Liver (tissue), 9 donors: ENCODE measurements around the gene PSEN1. TPM values are rescaled to one million over a fixed set of nuclear protein-coding genes. Genes with fewer than 3 reads are reported as not detected.

Experiments
- DNase-seq: peaks from one replicate; pipeline ENCODE4 v3.0.0-alpha.2; 2017; ENCODE audit warnings: low spot score
- H3K27ac ChIP-seq, 2 donors: one replicate each; pipeline ENCODE4 v1.7.0; 2013; ENCODE audit warnings: inconsistent platforms in 2 of 2, low read length in 2 of 2, control low read depth in 1 of 2, low read depth in 1 of 2, mild to moderate bottlenecking in 1 of 2
- H3K27me3 ChIP-seq, 4 donors: one replicate each; pipeline versions ENCODE4 v1.6.1 to v1.7.0; 2013; ENCODE audit warnings: low read length in 3 of 4, inconsistent platforms in 1 of 4, mild to moderate bottlenecking in 1 of 4, moderate library complexity in 1 of 4; ENCODE audit not compliant: control insufficient read depth in 4 of 4, insufficient read depth in 4 of 4
- H3K36me3 ChIP-seq, 4 donors: one replicate each; pipeline versions ENCODE4 v1.6.1 to v1.7.0; 2013; ENCODE audit warnings: low read length in 3 of 4, mild to moderate bottlenecking in 3 of 4, low read depth in 1 of 4, moderate library complexity in 1 of 4; ENCODE audit not compliant: control insufficient read depth in 4 of 4, insufficient read depth in 3 of 4
- H3K4me1 ChIP-seq, 4 donors: one replicate each; pipeline versions ENCODE4 v1.6.1 to v1.7.0; 2013; ENCODE audit warnings: low read length in 3 of 4, mild to moderate bottlenecking in 3 of 4, moderate library complexity in 1 of 4; ENCODE audit not compliant: control insufficient read depth in 4 of 4, insufficient read depth in 4 of 4
- H3K4me3 ChIP-seq, 3 donors: one replicate each; pipeline versions ENCODE4 v1.6.1 to v1.7.0; 2013; ENCODE audit warnings: low read length in 3 of 3, control low read depth in 1 of 3, low read depth in 1 of 3, mild to moderate bottlenecking in 1 of 3
- H3K9ac ChIP-seq, 2 donors: one replicate each; pipeline ENCODE4 v1.7.0; 2013; ENCODE audit warnings: low read length in 2 of 2, mild to moderate bottlenecking in 2 of 2, moderate library complexity in 2 of 2, control low read depth in 1 of 2, low read depth in 1 of 2
- H3K9me3 ChIP-seq, 4 donors: one replicate each; pipeline versions ENCODE4 v1.6.1 to v1.7.0; 2013; ENCODE audit warnings: low read length in 3 of 4; ENCODE audit not compliant: control insufficient read depth in 4 of 4
- EGR1 ChIP-seq, 2 donors: IDR thresholded peaks; 2 replicates each; pipeline ENCODE4 v1.6.1; 2016 to 2018; ENCODE audit warnings: antibody characterized with exemption in 2 of 2, low read depth in 2 of 2
- GABPA ChIP-seq, 2 donors: IDR thresholded peaks in 1 of 2; conservative IDR thresholded peaks in 1 of 2; 2 replicates each; pipeline ENCODE4 v1.6.1; 2016; ENCODE audit warnings: antibody characterized with exemption in 2 of 2, mild to moderate bottlenecking in 1 of 2, moderate library complexity in 1 of 2
- HNF4G ChIP-seq: IDR thresholded peaks from 2 replicates; pipeline ENCODE4 v1.6.1; 2016; ENCODE audit warnings: antibody characterized with exemption
- NR2F2 ChIP-seq: IDR thresholded peaks from 2 replicates; pipeline ENCODE4 v1.6.1; 2016; ENCODE audit warnings: antibody characterized with exemption
- RAD21 ChIP-seq, 2 donors: IDR thresholded peaks; 2 replicates each; pipeline ENCODE4 v1.6.1; 2016; ENCODE audit warnings: antibody characterized with exemption in 2 of 2, mild to moderate bottlenecking in 2 of 2
- RXRA ChIP-seq, 2 donors: IDR thresholded peaks; 2 replicates each; pipeline ENCODE4 v1.6.1; 2017 to 2018; ENCODE audit warnings: antibody characterized with exemption in 2 of 2, mild to moderate bottlenecking in 1 of 2
- SP1 ChIP-seq: IDR thresholded peaks from 2 replicates; pipeline ENCODE4 v1.6.1; 2018; ENCODE audit warnings: antibody characterized with exemption, mild to moderate bottlenecking
- TAF1 ChIP-seq: conservative IDR thresholded peaks from 2 replicates; pipeline ENCODE4 v1.6.1; 2016; ENCODE audit warnings: antibody characterized with exemption, mild to moderate bottlenecking
- YY1 ChIP-seq: IDR thresholded peaks from 2 replicates; pipeline ENCODE4 v1.6.1; 2016; ENCODE audit warnings: antibody characterized with exemption, mild to moderate bottlenecking
- WGBS: extraction: QIAGEN DNeasy Blood & Tissue Kit; methylation state at CpG from one replicate; pipeline ENCODE4 v1.1.7; 2013; 5-methylcytosine and 5-hydroxymethylcytosine counted together
- polyA plus RNA-seq, 2 donors: library from polyadenylated mRNA; stranded (reverse) in 1 of 2; unstranded in 1 of 2; fragments of 200-250 nt in 1 of 2; fragments of >200 nt in 1 of 2; fragmentation: Nextera tagmentation in 1 of 2; extraction: Ambion mirVana in 1 of 2; gene quantifications; one replicate each; pipeline versions ENCODE4 v1.2.1 to v1.2.3, GENCODE V29; 2013 to 2015
- total RNA-seq, 2 donors: library from RNA; depleted of rRNA; stranded (reverse); fragments of >200 nt; gene quantifications; one replicate each; pipeline ENCODE4 v1.2.3, GENCODE V29; 2014
- TF ChIP-seq, protein P1 (sequence below): IDR thresholded peaks from 2 replicates; pipeline ENCODE4 v1.6.1; 2016; ENCODE audit warnings: antibody characterized with exemption
- TF ChIP-seq, protein P2 (sequence below): IDR thresholded peaks from 2 replicates; pipeline ENCODE4 v1.6.1; 2016; ENCODE audit warnings: antibody characterized with exemption, mild to moderate bottlenecking
- TF ChIP-seq, protein P3 (sequence below): fragments of 150-350 bp; IDR thresholded peaks from 2 replicates; pipeline ENCODE4 v1.5.1; 2017; ENCODE audit warnings: improper control_type of control experiment, low read depth, low read length; ENCODE audit not compliant: missing input control
- donor health status: healthy.
- donor health status: healthy.
- donor health status: healthy.
- donor health status: healthy.
- donor health status: healthy.

PSEN1 gene
- total and polyA plus RNA-seq, 4 donors = 10.4 to 36.2 (median 19.9) TPM

DNA sequence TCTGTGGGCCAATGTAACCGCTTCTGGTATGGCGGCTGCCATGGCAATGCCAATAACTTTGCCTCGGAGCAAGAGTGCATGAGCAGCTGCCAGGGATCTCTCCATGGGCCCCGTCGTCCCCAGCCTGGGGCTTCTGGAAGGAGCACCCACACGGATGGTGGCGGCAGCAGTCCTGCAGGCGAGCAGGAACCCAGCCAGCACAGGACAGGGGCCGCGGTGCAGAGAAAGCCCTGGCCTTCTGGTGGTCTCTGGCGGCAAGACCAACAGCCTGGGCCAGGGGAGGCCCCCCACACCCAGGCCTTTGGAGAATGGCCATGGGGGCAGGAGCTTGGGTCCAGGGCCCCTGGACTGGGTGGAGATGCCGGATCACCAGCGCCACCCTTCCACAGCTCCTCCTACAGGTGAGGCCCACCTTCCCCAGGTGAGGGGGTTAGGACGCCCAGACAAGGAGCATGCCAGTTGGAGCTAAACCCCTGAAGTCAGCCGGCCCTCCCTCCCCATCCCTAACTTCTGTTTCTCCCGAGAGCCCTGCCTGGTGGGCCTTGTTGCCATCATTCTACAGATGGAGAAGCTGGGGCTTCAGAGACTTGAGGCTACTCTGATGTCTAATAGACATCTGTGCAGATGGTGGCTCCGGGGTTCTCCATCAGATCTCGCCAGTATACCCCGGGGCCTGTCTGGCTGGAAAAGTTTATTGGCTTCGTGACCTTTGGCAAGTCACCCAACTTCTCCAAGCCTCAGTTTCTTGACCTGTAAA, 126.3 kb downstream of the PSEN1 start:
- WGBS = 93% methylated on average over 20 of the region's 20 CpGs
- DNase-seq = no peak
- H3K36me3 ChIP-seq = no peaks in the 10 kb centered on the region
- H3K27ac ChIP-seq = no peak overlapping the region
- H3K4me3 ChIP-seq = no peak overlapping the region
- no peak overlapping the region for H3K9ac ChIP-seq
- H3K4me1 ChIP-seq = no peaks in the 10 kb centered on the region
- TF ChIP-seq EGR1 (IDR thresholded peaks at IDR 0.05; ENCODE audit: low read depth in 2 of 2) (no peak), GABPA (IDR thresholded peaks at IDR 0.05 in 1 of 2, conservative IDR thresholded peaks at IDR 0.05 in 1 of 2) (no peak), TAF1 (no peak)
- no peaks in the 10 kb centered on the region for H3K27me3 ChIP-seq
- no peaks in the 10 kb centered on the region for H3K9me3 ChIP-seq

DNA sequence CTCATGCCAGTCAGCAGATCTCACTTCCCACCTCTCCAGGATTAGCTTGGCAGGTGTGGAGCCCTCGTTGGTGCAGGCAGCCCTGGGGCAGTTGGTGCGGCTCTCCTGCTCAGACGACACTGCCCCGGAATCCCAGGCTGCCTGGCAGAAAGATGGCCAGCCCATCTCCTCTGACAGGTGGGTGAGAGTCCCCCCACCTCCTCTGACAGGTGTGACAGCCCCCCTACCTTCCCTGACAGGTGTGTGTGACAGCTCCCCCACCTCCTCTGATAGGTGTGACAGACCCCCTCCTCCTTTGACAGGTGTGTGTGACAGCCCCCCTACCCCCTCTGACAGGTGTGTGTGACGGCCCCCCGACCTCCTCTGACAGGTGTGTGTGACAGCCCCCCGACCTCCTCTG, 127.3 kb downstream of the PSEN1 start:
- no peak overlapping the region for H3K9ac ChIP-seq
- H3K9me3 ChIP-seq = no peaks in the 10 kb centered on the region
- no peaks in the 10 kb centered on the region for H3K4me1 ChIP-seq
- H3K27ac ChIP-seq = no peak overlapping the region
- no peak overlapping the region for H3K4me3 ChIP-seq
- H3K27me3 ChIP-seq = no peaks in the 10 kb centered on the region
- H3K36me3 ChIP-seq = no peaks in the 10 kb centered on the region
- TF ChIP-seq YY1 = no peak
- WGBS = 87% methylated on average over 7 of the region's 7 CpGs
- DNase-seq = no peak

DNA sequence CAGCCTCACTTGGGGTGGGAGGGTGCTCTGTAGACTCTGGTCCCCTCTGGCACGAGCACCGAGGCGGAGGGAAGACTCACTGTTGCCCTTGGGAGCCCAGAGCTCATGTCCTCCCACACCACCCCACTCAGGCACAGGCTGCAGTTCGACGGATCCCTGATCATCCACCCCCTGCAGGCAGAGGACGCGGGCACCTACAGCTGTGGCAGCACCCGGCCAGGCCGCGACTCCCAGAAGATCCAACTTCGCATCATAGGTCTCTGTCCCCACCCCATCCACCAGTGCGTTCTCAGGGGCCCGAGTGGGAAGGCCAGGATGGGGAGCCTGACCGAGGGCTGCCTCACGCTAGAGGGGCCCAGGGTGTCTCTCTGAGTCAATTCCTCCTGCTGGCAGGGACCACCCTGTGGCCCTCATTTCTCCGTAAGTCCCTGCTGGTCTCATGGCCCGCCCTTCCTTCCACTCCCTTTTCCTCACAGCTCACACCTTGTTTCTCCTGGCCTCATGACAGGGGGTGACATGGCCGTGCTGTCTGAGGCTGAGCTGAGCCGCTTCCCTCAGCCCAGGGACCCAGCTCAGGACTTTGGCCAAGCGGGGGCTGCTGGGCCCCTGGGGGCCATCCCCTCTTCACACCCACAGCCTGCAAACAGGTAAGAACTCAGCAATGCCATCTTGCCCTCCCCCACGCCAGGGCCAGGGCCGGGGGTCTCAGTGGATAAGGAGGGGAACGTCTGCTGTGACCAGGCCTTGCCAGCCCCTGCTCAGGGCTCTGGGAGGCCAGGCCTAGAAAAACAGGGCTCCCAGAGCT, 128.0 kb downstream of the PSEN1 start:
- no peak overlapping the region for H3K9ac ChIP-seq
- H3K9me3 ChIP-seq = no peaks in the 10 kb centered on the region
- WGBS = 89% methylated on average over 23 of the region's 23 CpGs
- TF ChIP-seq SP1 = no peak
- TF ChIP-seq GABPA (IDR thresholded peaks at IDR 0.05 in 1 of 2, conservative IDR thresholded peaks at IDR 0.05 in 1 of 2) = no peak
- TF ChIP-seq YY1 = no peak
- TF ChIP-seq, protein P1, sequence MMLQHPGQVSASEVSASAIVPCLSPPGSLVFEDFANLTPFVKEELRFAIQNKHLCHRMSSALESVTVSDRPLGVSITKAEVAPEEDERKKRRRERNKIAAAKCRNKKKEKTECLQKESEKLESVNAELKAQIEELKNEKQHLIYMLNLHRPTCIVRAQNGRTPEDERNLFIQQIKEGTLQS = no peak
- no peak for TF ChIP-seq HNF4G
- TF ChIP-seq RAD21 (IDR thresholded peaks at IDR 0.05) = no peak
- no peaks in the 10 kb centered on the region for H3K36me3 ChIP-seq
- no peaks in the 10 kb centered on the region for H3K4me1 ChIP-seq
- no peaks in the 10 kb centered on the region for H3K27me3 ChIP-seq
- DNase-seq = no peak
- H3K4me3 ChIP-seq = no peak overlapping the region
- H3K27ac ChIP-seq = no peak overlapping the region

DNA sequence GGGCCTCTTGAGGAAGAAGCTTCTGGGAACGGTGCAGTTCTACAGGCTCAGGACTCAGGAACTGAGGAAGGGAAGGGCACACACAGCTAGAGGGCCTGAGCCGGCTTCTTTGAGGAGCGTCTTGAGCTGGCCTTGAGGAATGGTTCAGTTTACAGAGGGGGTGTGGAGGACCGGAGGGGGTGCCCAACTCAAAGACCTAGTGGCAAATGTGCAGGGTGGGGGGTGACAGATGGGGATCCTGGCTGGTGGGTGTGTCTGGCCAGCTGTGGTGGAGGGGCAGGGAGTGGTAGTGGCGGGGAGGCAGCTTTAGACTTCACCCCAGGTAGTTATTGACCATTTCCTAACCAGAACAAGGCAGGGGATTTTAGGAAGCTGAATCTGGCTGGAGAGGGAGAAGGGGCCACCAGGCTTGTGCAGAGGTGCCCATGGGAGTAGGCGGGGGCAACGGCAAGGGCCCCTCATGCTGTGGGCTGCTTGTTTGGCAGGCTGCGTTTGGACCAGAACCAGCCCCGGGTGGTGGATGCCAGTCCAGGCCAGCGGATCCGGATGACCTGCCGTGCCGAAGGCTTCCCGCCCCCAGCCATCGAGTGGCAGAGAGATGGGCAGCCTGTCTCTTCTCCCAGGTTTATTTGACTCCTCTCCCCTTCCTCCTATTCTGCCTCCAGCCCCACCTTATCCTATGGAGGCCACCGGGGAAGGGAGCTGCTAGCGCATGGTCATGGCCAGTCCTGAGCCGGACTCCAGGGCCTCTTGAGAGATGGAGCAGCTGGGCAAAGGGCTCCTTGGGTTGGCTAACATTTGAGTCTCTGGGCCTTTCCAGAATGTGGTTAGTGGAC, 128.8 kb downstream of the PSEN1 start:
- 86% methylated on average over 18 of the region's 18 CpGs for WGBS
- Histone ChIP-seq H3K27ac (no peak overlapping the region), H3K27me3 (no peaks in the 10 kb centered on the region), H3K36me3 (no peaks in the 10 kb centered on the region), H3K9ac (no peak overlapping the region), H3K4me3 (no peak overlapping the region), H3K4me1 (peaks cover 0 to 7% (median 3%) of the 10 kb centered on the region in 4 donors), H3K9me3 (no peaks in the 10 kb centered on the region)
- no peak for DNase-seq
- TF ChIP-seq RAD21 (IDR thresholded peaks at IDR 0.05) (no peak), RXRA (IDR thresholded peaks at IDR 0.05) (no peak), YY1 (no peak), NR2F2 (no peak), GABPA (IDR thresholded peaks at IDR 0.05 in 1 of 2, conservative IDR thresholded peaks at IDR 0.05 in 1 of 2) (no peak), SP1 (no peak)
- TF ChIP-seq, protein P2, sequence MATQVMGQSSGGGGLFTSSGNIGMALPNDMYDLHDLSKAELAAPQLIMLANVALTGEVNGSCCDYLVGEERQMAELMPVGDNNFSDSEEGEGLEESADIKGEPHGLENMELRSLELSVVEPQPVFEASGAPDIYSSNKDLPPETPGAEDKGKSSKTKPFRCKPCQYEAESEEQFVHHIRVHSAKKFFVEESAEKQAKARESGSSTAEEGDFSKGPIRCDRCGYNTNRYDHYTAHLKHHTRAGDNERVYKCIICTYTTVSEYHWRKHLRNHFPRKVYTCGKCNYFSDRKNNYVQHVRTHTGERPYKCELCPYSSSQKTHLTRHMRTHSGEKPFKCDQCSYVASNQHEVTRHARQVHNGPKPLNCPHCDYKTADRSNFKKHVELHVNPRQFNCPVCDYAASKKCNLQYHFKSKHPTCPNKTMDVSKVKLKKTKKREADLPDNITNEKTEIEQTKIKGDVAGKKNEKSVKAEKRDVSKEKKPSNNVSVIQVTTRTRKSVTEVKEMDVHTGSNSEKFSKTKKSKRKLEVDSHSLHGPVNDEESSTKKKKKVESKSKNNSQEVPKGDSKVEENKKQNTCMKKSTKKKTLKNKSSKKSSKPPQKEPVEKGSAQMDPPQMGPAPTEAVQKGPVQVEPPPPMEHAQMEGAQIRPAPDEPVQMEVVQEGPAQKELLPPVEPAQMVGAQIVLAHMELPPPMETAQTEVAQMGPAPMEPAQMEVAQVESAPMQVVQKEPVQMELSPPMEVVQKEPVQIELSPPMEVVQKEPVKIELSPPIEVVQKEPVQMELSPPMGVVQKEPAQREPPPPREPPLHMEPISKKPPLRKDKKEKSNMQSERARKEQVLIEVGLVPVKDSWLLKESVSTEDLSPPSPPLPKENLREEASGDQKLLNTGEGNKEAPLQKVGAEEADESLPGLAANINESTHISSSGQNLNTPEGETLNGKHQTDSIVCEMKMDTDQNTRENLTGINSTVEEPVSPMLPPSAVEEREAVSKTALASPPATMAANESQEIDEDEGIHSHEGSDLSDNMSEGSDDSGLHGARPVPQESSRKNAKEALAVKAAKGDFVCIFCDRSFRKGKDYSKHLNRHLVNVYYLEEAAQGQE = no peak
- TF ChIP-seq, protein P3, sequence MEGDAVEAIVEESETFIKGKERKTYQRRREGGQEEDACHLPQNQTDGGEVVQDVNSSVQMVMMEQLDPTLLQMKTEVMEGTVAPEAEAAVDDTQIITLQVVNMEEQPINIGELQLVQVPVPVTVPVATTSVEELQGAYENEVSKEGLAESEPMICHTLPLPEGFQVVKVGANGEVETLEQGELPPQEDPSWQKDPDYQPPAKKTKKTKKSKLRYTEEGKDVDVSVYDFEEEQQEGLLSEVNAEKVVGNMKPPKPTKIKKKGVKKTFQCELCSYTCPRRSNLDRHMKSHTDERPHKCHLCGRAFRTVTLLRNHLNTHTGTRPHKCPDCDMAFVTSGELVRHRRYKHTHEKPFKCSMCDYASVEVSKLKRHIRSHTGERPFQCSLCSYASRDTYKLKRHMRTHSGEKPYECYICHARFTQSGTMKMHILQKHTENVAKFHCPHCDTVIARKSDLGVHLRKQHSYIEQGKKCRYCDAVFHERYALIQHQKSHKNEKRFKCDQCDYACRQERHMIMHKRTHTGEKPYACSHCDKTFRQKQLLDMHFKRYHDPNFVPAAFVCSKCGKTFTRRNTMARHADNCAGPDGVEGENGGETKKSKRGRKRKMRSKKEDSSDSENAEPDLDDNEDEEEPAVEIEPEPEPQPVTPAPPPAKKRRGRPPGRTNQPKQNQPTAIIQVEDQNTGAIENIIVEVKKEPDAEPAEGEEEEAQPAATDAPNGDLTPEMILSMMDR = no peak
